OCI-LY1 (cell line): ENCODE data around the gene F2RL1.
"Not testable (repeated sequence)": the region's sequence is repeated elsewhere in the genome, so short reads cannot be mapped to it uniquely, and the experiment has no call there.

Experiments used
- H2AFZ ChIP-seq: fragments of 200-600 bp; sonication (generic), shearing (Covaris generic); 2 replicates; pipeline ENCODE4 v1.6.0; 2014; ENCODE audit warnings: antibody characterized with exemption, mild to moderate bottlenecking, low read length
- H3F3A ChIP-seq: fragments of 200-600 bp; sonication (generic), shearing (Covaris generic); 2 replicates; pipeline ENCODE4 v1.6.0; 2014; ENCODE audit warnings: mild to moderate bottlenecking, antibody characterized with exemption, low read length, moderate library complexity; ENCODE audit not compliant: insufficient read depth
- H3K27ac ChIP-seq: fragments of 200-600 bp; sonication (generic); 2 replicates; pipeline ENCODE4 v1.5.1; 2014; ENCODE audit warnings: low read length, mixed run types, mild to moderate bottlenecking, low read depth; ENCODE audit not compliant: poor library complexity, severe bottlenecking
- H3K27me3 ChIP-seq: fragments of 200-600 bp; sonication (generic); 2 replicates; pipeline ENCODE4 v1.6.0; 2014; ENCODE audit warnings: antibody characterized with exemption, mild to moderate bottlenecking, low read length, moderate library complexity; ENCODE audit not compliant: insufficient read depth
- H3K36me3 ChIP-seq: fragments of 200-600 bp; sonication (generic); 2 replicates; pipeline ENCODE4 v1.6.1; 2014; ENCODE audit warnings: mild to moderate bottlenecking, antibody characterized with exemption, low read length, moderate library complexity, mixed read lengths; ENCODE audit not compliant: insufficient read depth
- H3K4me1 ChIP-seq: fragments of 200-600 bp; sonication (generic); 2 replicates; pipeline ENCODE4 v1.5.1; 2014; ENCODE audit warnings: mild to moderate bottlenecking, low read length, moderate library complexity; ENCODE audit not compliant: insufficient read depth, severe bottlenecking
- H3K4me2 ChIP-seq: fragments of 200-600 bp; sonication (generic), shearing (Covaris generic); 2 replicates; pipeline ENCODE4 v1.6.1; 2014; ENCODE audit warnings: low read length
- H3K4me3 ChIP-seq: fragments of 200-600 bp; sonication (generic); 2 replicates; pipeline ENCODE4 v1.5.1; 2014; ENCODE audit warnings: low read length, low read depth, mild to moderate bottlenecking, mixed read lengths; ENCODE audit not compliant: poor library complexity, severe bottlenecking
- H3K79me2 ChIP-seq: fragments of 200-600 bp; shearing (Covaris generic); 2 replicates; pipeline ENCODE4 v1.6.1; 2016; ENCODE audit warnings: mixed run types, low read length, mixed read lengths; ENCODE audit not compliant: insufficient read depth
- H3K9ac ChIP-seq: fragments of 200-600 bp; sonication (generic), shearing (Covaris generic); 2 replicates; pipeline ENCODE4 v1.6.1; 2014; ENCODE audit warnings: mild to moderate bottlenecking, low read length, mixed read lengths
- H3K9me2 ChIP-seq: fragments of 200-600 bp; sonication (generic), shearing (Covaris generic); 2 replicates; pipeline ENCODE4 v1.6.1; 2014; ENCODE audit warnings: low read depth, mild to moderate bottlenecking, low read length, mixed read lengths
- H3K9me3 ChIP-seq: fragments of 200-600 bp; shearing (Covaris generic); 2 replicates; pipeline ENCODE4 v1.6.1; 2014; ENCODE audit warnings: low read length, mixed read lengths
- H4K20me1 ChIP-seq: fragments of 200-600 bp; sonication (generic), shearing (Covaris generic); 2 replicates; pipeline ENCODE4 v1.6.0; 2016; ENCODE audit warnings: mild to moderate bottlenecking, low read length; ENCODE audit not compliant: insufficient read depth
- EZH2 ChIP-seq: fragments of 200-600 bp; sonication (generic), shearing (Covaris generic); IDR thresholded peaks from 2 replicates; pipeline ENCODE4 v1.8.0; 2017; ENCODE audit warnings: borderline replicate concordance, mixed run types, mild to moderate bottlenecking, antibody characterized with exemption, low read length, moderate library complexity, mixed read lengths
- TF ChIP-seq, protein P1 (sequence below): fragments of 200-600 bp; sonication (generic), shearing (Covaris generic); IDR thresholded peaks from 2 replicates; pipeline ENCODE4 v1.5.1; 2017; ENCODE audit warnings: mild to moderate bottlenecking, antibody characterized with exemption, low read length, moderate library complexity, mixed read lengths

F2RL1 gene

GRCh38 chr5:76818844-76819831, at the start of gene F2RL1:
F2RL1 (plus strand) TSS chr5:76819030; CDS start chr5:76819183, 153 bp downstream.
- Histone ChIP-seq H4K20me1 (no peaks in the 10 kb centered on the region), H3K9ac (no peak within 1 kb of the TSS), H3K79me2 (no peaks in the 10 kb centered on the region), H3K9me2 (no peaks in the 10 kb centered on the region), H3K4me2 (no peak within 1 kb of the TSS), H3K36me3 (no peaks in the 10 kb centered on the region), H3K27me3 (no peaks in the 10 kb centered on the region; the same call in 1 of the 2 replicates), H2AFZ (no peak within 1 kb of the TSS), H3K4me1 (no peaks in the 10 kb centered on the region), H3K4me3 (no peak within 1 kb of the TSS), H3K9me3 (no peaks in the 10 kb centered on the region), H3K27ac (no peak within 1 kb of the TSS), H3F3A (no peaks in the 10 kb centered on the region)
- TF ChIP-seq, protein P1, sequence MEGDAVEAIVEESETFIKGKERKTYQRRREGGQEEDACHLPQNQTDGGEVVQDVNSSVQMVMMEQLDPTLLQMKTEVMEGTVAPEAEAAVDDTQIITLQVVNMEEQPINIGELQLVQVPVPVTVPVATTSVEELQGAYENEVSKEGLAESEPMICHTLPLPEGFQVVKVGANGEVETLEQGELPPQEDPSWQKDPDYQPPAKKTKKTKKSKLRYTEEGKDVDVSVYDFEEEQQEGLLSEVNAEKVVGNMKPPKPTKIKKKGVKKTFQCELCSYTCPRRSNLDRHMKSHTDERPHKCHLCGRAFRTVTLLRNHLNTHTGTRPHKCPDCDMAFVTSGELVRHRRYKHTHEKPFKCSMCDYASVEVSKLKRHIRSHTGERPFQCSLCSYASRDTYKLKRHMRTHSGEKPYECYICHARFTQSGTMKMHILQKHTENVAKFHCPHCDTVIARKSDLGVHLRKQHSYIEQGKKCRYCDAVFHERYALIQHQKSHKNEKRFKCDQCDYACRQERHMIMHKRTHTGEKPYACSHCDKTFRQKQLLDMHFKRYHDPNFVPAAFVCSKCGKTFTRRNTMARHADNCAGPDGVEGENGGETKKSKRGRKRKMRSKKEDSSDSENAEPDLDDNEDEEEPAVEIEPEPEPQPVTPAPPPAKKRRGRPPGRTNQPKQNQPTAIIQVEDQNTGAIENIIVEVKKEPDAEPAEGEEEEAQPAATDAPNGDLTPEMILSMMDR, result no peak
- TF ChIP-seq EZH2, result no peak

DNA sequence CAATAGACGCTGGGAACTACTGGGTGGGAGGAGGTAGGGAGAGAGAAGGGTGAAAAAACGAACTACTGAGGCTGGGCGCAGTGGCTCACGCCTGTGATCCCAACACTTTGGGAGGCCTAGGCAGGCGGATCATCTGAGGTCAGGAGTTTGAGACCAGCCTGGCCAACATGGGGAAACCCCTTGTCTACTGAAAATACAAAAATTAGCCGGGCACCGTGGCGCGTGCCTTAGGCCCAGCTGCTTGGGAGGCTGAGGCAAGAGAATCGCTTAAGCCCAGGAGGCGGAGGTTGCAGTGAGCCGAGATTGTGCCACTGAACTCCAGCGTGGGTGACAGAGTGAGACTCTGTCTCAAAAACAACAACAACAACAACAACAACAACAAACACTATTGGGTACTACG, 47.8 kb upstream of the F2RL1 start:
- not testable (repeated sequence) for H3K9me2 ChIP-seq, H3K4me2 ChIP-seq, H3K9me3 ChIP-seq, H3K4me1 ChIP-seq, H4K20me1 ChIP-seq, H3K79me2 ChIP-seq, H3K27me3 ChIP-seq, H3K9ac ChIP-seq, H3K4me3 ChIP-seq, H3F3A ChIP-seq, H2AFZ ChIP-seq, H3K27ac ChIP-seq, H3K36me3 ChIP-seq

DNA sequence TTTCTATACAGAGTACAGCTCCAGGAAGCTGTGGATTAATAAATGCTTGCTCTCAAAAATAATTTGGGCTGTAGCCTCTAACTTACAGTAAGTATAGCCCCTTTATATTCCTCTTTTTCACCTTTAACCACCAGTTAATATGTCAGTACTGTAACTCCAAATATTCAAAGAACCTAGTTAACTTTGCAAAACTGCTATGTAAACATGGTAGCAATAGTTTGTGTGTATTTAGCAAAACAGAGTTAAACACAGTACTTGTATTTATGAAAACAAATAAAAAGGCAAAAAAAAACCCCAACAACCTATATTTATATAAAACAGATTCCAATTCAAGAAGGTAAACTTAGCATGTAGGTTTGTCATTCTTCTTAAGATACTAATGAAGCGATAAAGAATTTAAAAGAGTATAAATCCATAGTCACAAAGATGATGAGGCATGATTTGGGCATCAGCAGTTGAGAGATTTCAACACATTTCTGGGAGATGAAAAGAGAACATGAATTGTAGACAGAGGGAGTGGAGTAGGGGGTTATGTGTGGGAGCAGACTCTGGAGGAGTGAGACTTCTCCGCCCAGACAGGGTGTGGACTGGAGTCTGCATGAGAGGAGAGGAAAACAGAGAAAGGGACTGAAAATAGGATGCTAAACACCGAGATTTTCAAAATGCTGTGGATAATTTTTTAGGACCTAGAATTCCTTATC, 47.0 kb upstream of the F2RL1 start:
- Histone ChIP-seq H3K4me3 (no peak overlapping the region), H4K20me1 (no peaks in the 10 kb centered on the region), H3K27me3 (no peaks in the 10 kb centered on the region), H3F3A (no peaks in the 10 kb centered on the region), H3K79me2 (no peaks in the 10 kb centered on the region), H3K9ac (no peak overlapping the region), H3K9me3 (no peaks in the 10 kb centered on the region), H2AFZ (no peak overlapping the region), H3K9me2 (no peaks in the 10 kb centered on the region), H3K27ac (no peak overlapping the region), H3K36me3 (no peaks in the 10 kb centered on the region), H3K4me1 (no peaks in the 10 kb centered on the region), H3K4me2 (no peak overlapping the region)
- TF ChIP-seq EZH2, result no peak
- TF ChIP-seq, protein P1, result no peak
